GM12873 (cell line): ENCODE measurements around the gene KIF26B.

ENCODE experiments used
- TF ChIP-seq, protein P1 (sequence below): IDR thresholded peaks from 2 replicates; pipeline ENCODE4 v1.5.1; 2012; ENCODE audit warnings: low read depth, mild to moderate bottlenecking, moderate library complexity, low read length, control low read depth; ENCODE audit not compliant: insufficient read depth; ENCODE audit errors: missing control alignments

The KIF26B gene

DNA sequence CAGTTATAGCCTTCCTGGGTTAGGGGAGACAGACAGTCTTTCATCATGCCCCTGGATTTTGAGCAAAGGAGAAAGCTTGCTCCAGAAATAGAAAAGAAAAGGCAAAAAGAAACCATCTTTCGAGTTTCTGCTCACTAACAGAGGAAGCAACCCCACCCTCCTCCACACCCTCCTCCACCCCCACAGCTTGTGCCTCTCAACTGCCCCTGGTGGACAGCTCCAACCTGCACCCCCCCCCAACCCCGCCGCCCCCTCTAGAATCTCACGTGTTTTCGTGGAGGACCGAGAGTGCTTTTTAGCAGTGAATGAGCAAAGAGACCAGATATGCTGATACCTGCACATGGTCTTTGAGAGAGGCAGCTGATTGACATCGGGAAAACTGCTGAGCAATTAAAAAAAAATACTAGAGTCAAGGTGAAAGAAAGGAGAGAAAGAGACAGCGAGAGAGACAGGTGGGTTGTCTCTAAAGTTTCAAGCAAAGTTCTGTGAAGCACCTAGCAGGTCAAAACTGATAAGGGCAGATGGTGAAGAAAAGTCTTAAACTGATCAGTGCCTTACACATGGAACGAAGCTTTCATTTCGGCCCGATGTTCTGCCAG, 358.3 kb downstream of the KIF26B start:
- TF ChIP-seq, protein P1, sequence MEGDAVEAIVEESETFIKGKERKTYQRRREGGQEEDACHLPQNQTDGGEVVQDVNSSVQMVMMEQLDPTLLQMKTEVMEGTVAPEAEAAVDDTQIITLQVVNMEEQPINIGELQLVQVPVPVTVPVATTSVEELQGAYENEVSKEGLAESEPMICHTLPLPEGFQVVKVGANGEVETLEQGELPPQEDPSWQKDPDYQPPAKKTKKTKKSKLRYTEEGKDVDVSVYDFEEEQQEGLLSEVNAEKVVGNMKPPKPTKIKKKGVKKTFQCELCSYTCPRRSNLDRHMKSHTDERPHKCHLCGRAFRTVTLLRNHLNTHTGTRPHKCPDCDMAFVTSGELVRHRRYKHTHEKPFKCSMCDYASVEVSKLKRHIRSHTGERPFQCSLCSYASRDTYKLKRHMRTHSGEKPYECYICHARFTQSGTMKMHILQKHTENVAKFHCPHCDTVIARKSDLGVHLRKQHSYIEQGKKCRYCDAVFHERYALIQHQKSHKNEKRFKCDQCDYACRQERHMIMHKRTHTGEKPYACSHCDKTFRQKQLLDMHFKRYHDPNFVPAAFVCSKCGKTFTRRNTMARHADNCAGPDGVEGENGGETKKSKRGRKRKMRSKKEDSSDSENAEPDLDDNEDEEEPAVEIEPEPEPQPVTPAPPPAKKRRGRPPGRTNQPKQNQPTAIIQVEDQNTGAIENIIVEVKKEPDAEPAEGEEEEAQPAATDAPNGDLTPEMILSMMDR, result peak; percentile 49

DNA sequence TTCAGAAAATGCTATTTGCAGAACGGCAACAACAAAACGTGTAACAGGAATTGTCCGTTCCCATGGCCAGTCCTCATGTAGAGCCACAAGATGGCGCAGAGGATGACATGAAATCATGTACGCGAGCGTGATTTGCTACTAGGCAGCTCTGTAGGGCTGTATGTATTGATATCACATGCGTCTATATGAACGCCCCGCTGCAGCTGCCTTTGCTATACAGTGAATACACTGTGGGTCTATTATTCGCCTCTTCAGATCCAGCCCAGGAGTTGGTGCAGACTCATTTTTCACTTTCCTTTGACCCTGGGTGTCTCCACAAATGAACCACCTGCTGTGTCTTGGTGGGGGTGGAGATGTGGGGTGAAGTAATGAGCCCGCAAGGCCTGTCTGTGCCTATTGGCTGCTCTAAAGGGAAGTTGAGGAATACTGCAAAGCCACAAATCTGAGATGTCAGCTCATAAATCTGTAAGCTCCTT, 361.5 kb downstream of the KIF26B start:
- TF ChIP-seq, protein P1, result peak; percentile 9

DNA sequence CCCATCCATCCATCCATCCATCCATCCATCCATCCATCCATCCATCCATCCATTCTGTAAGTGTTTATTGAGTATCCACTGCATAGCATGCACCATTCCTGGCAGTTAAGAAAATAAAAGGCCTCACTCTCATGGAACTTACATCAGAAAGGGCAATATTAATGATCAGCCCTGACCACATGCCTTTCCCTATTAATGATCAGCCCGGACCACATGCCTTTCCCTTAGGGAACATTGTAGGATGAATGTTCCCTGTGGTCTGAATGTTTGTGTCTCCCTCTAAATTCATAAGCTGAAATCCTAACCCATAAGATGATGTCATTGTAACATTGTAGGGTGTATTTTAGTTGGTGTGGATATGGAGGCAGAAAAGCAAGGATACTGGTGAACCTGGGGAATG, 365.8 kb downstream of the KIF26B start:
- TF ChIP-seq, protein P1, result no peak

DNA sequence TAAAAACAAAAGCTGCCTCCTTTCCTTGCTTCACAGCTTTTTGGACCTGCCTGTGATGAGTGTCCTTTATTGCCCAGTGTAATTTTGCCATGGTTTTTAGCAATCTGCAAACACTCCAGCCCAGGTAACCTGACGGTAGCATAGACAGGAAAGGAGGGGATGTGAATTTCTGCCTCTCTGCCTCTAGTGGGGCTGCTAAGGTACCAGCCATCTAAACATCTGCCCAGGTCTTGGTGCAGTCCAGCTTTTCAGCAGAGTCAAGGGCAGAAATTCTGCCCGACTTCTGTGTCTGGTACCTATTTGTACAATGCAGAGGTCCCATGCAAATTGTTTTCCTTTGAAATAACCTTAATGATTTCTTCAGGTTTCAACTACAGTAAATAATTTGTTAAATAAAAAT, 371.4 kb downstream of the KIF26B start:
- TF ChIP-seq, protein P1, result no peak

GRCh38 chr1:245528258-245528635, 373.5 kb downstream of the KIF26B start:
- TF ChIP-seq, protein P1, result no peak

DNA sequence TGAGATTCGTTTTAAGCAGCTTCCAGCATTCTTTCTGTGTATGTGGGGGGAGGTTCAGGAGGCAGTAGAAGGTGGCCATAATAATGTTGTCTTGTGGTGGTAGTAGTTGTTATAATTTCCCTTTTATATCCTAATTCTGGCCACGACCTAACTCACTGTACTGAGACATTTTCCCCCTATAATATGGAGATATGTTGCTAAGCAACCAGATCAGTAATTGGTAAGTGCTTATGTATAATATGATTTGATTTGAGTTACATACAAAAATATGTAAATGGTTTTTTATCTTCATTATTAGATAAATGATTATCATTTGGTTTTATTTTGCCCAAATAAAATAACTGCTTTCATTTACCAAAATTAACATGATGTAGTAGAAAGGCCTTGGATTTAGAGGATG, 376.2 kb downstream of the KIF26B start:
- TF ChIP-seq, protein P1, result no peak

GRCh38 chr1:245537992-245538391, 383.2 kb downstream of the KIF26B start:
- TF ChIP-seq, protein P1, result no peak
